HepG2 (cell line): ENCODE results near the gene TMEM114. TPM values are rescaled to one million over a fixed set of nuclear protein-coding genes. Genes with fewer than 3 reads are reported as not detected.

Source experiments
- ATAC-seq: fragments of 200-7000 bp; cut with Tn5 transposase; 3 replicates; pipeline ENCODE4 v1.9.1; 2020; ENCODE audit warnings: mild to moderate bottlenecking, moderate library complexity
- BruUV-seq: library from RNA; stranded (reverse); fragments of 400-500 nt; replicated peaks from 2 replicates; lab custom pipeline; 2021; lab: Mats Ljungman, UMichigan
- CTCF ChIA-PET: fragments of 300-600 bp; formaldehyde crosslinking; extraction: SDS; loops from one replicate; lab custom pipeline; 2021; ENCODE audit warnings: low total read pairs, inconsistent platforms, low intra/inter-chr PET ratio; lab: Yijun Ruan, JAX
- POLR2A ChIA-PET: fragments of 350-600 bp; sonication (Branson Sonifier 250); formaldehyde crosslinking; loops from one replicate; lab custom pipeline; 2020; ENCODE audit warnings: antibody characterized with exemption, inconsistent platforms; lab: Yijun Ruan, JAX
- DNase-seq: peaks from one replicate; pipeline ENCODE4 v3.0.0-alpha.2; 2015; ENCODE audit warnings: low spot score
- FAIRE-seq: peaks from 3 replicates; lab custom pipeline; 2011; peaks lifted over from hg19 to GRCh38; lab: Jason Lieb, UNC
- H2AFZ ChIP-seq: one replicate; pipeline ENCODE4 v1.6.1; 2011; ENCODE audit warnings: low read length, inconsistent platforms
- H3K27ac ChIP-seq: fragments of 300-600 bp; 3 replicates; pipeline ENCODE4 v1.8.0; 2011; ENCODE audit warnings: mixed run types, mild to moderate bottlenecking, mixed read lengths, low read length, inconsistent platforms; ENCODE audit not compliant: insufficient read depth; ENCODE audit errors: extremely low read length
- H3K27me3 ChIP-seq, 2 experiments: fragments of 200-600 bp in 1 of 2; 2 replicates in 1 of 2; 3 replicates in 1 of 2; pipeline versions ENCODE4 v1.6.0 to v1.8.0; 2011; ENCODE audit warnings: low read length in 2 of 2, mild to moderate bottlenecking in 2 of 2, moderate library complexity in 2 of 2, inconsistent platforms in 1 of 2; ENCODE audit not compliant: insufficient read depth in 2 of 2, control insufficient read depth in 1 of 2
- H3K36me3 ChIP-seq, 2 experiments: fragments of 200-600 bp in 1 of 2; replicated peaks in 1 of 2; 2 replicates in 1 of 2; 3 replicates in 1 of 2; pipeline versions ENCODE4 v1.5.1 to v1.8.0; 2011; ENCODE audit warnings: low read length in 2 of 2, inconsistent platforms in 1 of 2; ENCODE audit not compliant: insufficient read depth in 2 of 2, control insufficient read depth in 1 of 2
- H3K4me1 ChIP-seq: 2 replicates; pipeline ENCODE4 v1.5.1; 2012; ENCODE audit warnings: low read length, inconsistent platforms; ENCODE audit not compliant: insufficient read depth
- H3K4me2 ChIP-seq: 2 replicates; pipeline ENCODE4 v1.6.0; 2011; ENCODE audit warnings: low read depth, low read length, inconsistent platforms
- H3K4me3 ChIP-seq, 3 experiments: fragments of 200-600 bp in 1 of 3; sonication (generic), shearing (Covaris generic) in 1 of 3; replicated peaks in 1 of 3; 2 replicates each; pipeline ENCODE4 v1.5.1; 2011 to 2016; ENCODE audit warnings: low read length in 3 of 3, inconsistent platforms in 2 of 3, low read depth in 2 of 3, mild to moderate bottlenecking in 2 of 3, control low read depth in 1 of 3, mixed read lengths in 1 of 3; ENCODE audit not compliant: insufficient read depth in 1 of 3
- H3K79me2 ChIP-seq: one replicate; pipeline ENCODE4 v1.6.1; 2011; ENCODE audit warnings: low read length, inconsistent platforms; ENCODE audit not compliant: insufficient read depth
- H3K9ac ChIP-seq: 2 replicates; pipeline ENCODE4 v1.6.0; 2011; ENCODE audit warnings: mild to moderate bottlenecking, low read depth, low read length, inconsistent platforms; ENCODE audit not compliant: insufficient read depth
- H3K9me3 ChIP-seq: 2 replicates; pipeline ENCODE4 v1.5.1; 2012; ENCODE audit warnings: mild to moderate bottlenecking, low read length
- H4K20me1 ChIP-seq: 2 replicates; pipeline ENCODE4 v1.6.0; 2011; ENCODE audit warnings: inconsistent platforms, mild to moderate bottlenecking, low read length, moderate library complexity; ENCODE audit not compliant: insufficient read depth
- ADNP ChIP-seq: sonication (generic); formaldehyde crosslinking; IDR thresholded peaks from 2 replicates; pipeline ENCODE4 v1.4.0; 2020; ENCODE audit warnings: missing genetic modification reagents
- CEBPB ChIP-seq: IDR thresholded peaks from 2 replicates; pipeline ENCODE4 v1.6.1; 2011; ENCODE audit warnings: low read depth, low read length, improper control_type of control experiment, borderline replicate concordance
- CEBPG ChIP-seq: IDR thresholded peaks from 2 replicates; pipeline ENCODE4 v1.6.1; 2016
- EEA1 ChIP-seq: sonication (generic); formaldehyde crosslinking; IDR thresholded peaks from 2 replicates; pipeline ENCODE4 v1.5.1; 2020; ENCODE audit warnings: mild to moderate bottlenecking, missing genetic modification reagents, borderline replicate concordance
- FOSL2 ChIP-seq: sonication (generic); formaldehyde crosslinking; IDR thresholded peaks from 2 replicates; pipeline ENCODE4 v1.4.0; 2020; ENCODE audit warnings: missing genetic modification reagents
- GABPA ChIP-seq, 2 experiments: IDR thresholded peaks; 2 replicates each; pipeline ENCODE4 v1.6.1; 2011 to 2016; ENCODE audit warnings: low read depth in 2 of 2, low read length in 1 of 2, missing biosample characterization in 1 of 2, missing genetic modification characterization in 1 of 2
- HNF4A ChIP-seq: sonication (generic); formaldehyde crosslinking; IDR thresholded peaks from 2 replicates; pipeline ENCODE4 v1.4.0; 2020; ENCODE audit warnings: missing genetic modification reagents
- HOXA3 ChIP-seq: sonication (generic); formaldehyde crosslinking; IDR thresholded peaks from 2 replicates; pipeline ENCODE4 v1.5.0; 2020; ENCODE audit warnings: missing genetic modification reagents
- MAZ ChIP-seq, 2 experiments: sonication (generic) in 1 of 2; formaldehyde crosslinking in 1 of 2; IDR thresholded peaks; 2 replicates each; pipeline versions ENCODE4 v1.5.0 to v1.6.1; 2012 to 2020; ENCODE audit warnings: low read depth in 2 of 2, mild to moderate bottlenecking in 2 of 2, borderline replicate concordance in 1 of 2, improper control_type of control experiment in 1 of 2, low read length in 1 of 2, missing genetic modification reagents in 1 of 2, moderate library complexity in 1 of 2
- POGZ ChIP-seq: sonication (generic); formaldehyde crosslinking; IDR thresholded peaks from 2 replicates; pipeline ENCODE4 v1.4.0; 2020; ENCODE audit warnings: mild to moderate bottlenecking, missing genetic modification reagents
- WIZ ChIP-seq: sonication (generic); formaldehyde crosslinking; IDR thresholded peaks from 2 replicates; pipeline ENCODE4 v1.5.1; 2020; ENCODE audit warnings: mild to moderate bottlenecking, missing genetic modification reagents
- ZEB1 ChIP-seq: IDR thresholded peaks from 2 replicates; pipeline ENCODE4 v1.6.1; 2012; ENCODE audit warnings: mild to moderate bottlenecking, low read depth, inconsistent platforms; ENCODE audit not compliant: insufficient replicate concordance
- ZMYM4 ChIP-seq: sonication (generic); formaldehyde crosslinking; IDR thresholded peaks from 2 replicates; pipeline ENCODE4 v1.8.1; 2023; ENCODE audit warnings: mild to moderate bottlenecking, missing genetic modification reagents
- ZNF292 ChIP-seq: sonication (generic); formaldehyde crosslinking; IDR thresholded peaks from 2 replicates; pipeline ENCODE4 v1.8.1; 2022; ENCODE audit warnings: mild to moderate bottlenecking, low read depth, missing genetic modification reagents, borderline replicate concordance
- ZNF577 ChIP-seq: sonication (generic); formaldehyde crosslinking; IDR thresholded peaks from 2 replicates; pipeline ENCODE4 v1.4.0; 2020; ENCODE audit warnings: mild to moderate bottlenecking, low read depth, missing genetic modification reagents, borderline replicate concordance
- ZNF644 ChIP-seq: IDR thresholded peaks from 2 replicates; pipeline ENCODE4 v1.6.1; 2016; ENCODE audit warnings: low read depth
- ZNF737 ChIP-seq: sonication (generic); formaldehyde crosslinking; IDR thresholded peaks from 2 replicates; pipeline ENCODE4 v1.5.0; 2020; ENCODE audit warnings: missing genetic modification reagents, mild to moderate bottlenecking, borderline replicate concordance
- ZNF772 ChIP-seq: sonication (generic); formaldehyde crosslinking; IDR thresholded peaks from 2 replicates; pipeline ENCODE4 v1.5.0; 2020; ENCODE audit warnings: mild to moderate bottlenecking, missing genetic modification reagents
- ZNF792 ChIP-seq: IDR thresholded peaks from 2 replicates; pipeline ENCODE4 v1.6.1; 2016
- WGBS: methylation state at CpG from one replicate; pipeline ENCODE4 v1.1.6; 2017; ENCODE audit warnings: low lambda C conversion rate; 5-methylcytosine and 5-hydroxymethylcytosine counted together
- in situ Hi-C: cut with HindIII; loops from 2 replicates; pipeline ENCODE4 v1.10.0; 2017; ENCODE audit warnings: low pct_unique_long_range_greater_than_20kb; ENCODE audit not compliant: extremely low pct_ligation_motif_present
- intact Hi-C: fragments of 100-400 bp; cut with micrococcal nuclease; formaldehyde crosslinking; loops from one replicate; pipeline ENCODE4 v1.10.0; 2022; ENCODE audit not compliant: unreplicated experiment
- polyA plus RNA-seq, 8 experiments: library from polyadenylated mRNA; depleted of rRNA in 3 of 8; stranded (reverse) in 7 of 8; unstranded in 1 of 8; fragments of >200 nt; fragmentation: Illumina TruSeq in 4 of 8; extraction: Trizol in 4 of 8; gene quantifications; 2 replicates each; pipeline versions ENCODE4 v1.2.1 to v1.2.3, GENCODE V29; 2011 to 2016; ENCODE audit warnings: low read depth in 4 of 8, missing spikeins in 1 of 8, mixed read lengths in 1 of 8; ENCODE audit not compliant: insufficient read depth in 1 of 8
- total RNA-seq, 5 experiments: library from RNA; depleted of rRNA; stranded (reverse); fragments of >200 nt; fragmentation: Illumina TruSeq; extraction: Trizol; gene quantifications; 2 replicates each; pipeline ENCODE4 v1.2.3, GENCODE V29; 2016; ENCODE audit warnings: low read depth in 1 of 5
- TF ChIP-seq, protein P1 (sequence below), 2 experiments: fragments of 450-650 bp in 1 of 2; sonication (generic) in 1 of 2; formaldehyde crosslinking; IDR thresholded peaks; 2 replicates each; pipeline versions ENCODE4 v1.5.0 to v1.8.0; 2020 to 2022; ENCODE audit warnings: mild to moderate bottlenecking in 1 of 2, missing genetic modification reagents in 1 of 2

Gene TMEM114
- total and polyA plus RNA-seq, 2 of the 13 experiments (the other 11 are each of a cell fraction or from before 2014, with no cell fraction given) = not detected

DNA sequence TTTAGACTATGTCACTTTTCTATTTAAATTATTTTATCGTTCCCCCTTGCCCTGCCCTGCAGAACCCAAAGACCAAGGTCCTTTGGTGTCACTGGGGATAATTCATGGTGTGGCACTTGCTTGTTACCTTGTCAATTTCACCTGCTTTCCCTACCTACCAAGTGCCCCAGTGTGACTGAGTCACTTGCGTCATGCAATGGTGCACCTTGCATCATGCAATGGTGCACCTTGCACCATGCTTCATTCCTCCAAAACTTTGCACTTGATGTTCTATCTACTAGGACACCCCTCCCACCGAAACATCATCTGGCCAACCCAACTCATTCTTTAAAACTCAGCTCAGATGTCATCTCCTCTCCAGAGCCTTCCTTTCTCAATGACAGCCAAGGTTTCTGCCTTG, 47.1 kb downstream of the TMEM114 start:
- POLR2A ChIA-PET = no interaction called here

More for the DNA sequence above, 47.1 kb downstream of the TMEM114 start:
- Histone ChIP-seq H3K79me2 (no peaks in the 10 kb centered on the region), H3K4me2 (no peak overlapping the region), H3K9ac (no peak overlapping the region), H3K27me3 (peaks cover 3 to 26% of the 10 kb centered on the region in 2 experiments; a peak in 4 of 5 replicates), H3K36me3 (no peaks in the 10 kb centered on the region), H4K20me1 (no peaks in the 10 kb centered on the region), H3K9me3 (no peaks in the 10 kb centered on the region), H3K27ac (no peak overlapping the region), H3K4me1 (peaks cover 72% of the 10 kb centered on the region), H2AFZ (no peak overlapping the region), H3K4me3 (no peak overlapping the region)
- no peak for ATAC-seq
- CTCF ChIA-PET = no interaction called here
- no peak for DNase-seq
- no peak for TF ChIP-seq ZNF792 (CRISPR knock-in tag)
- TF ChIP-seq ZMYM4 (CRISPR knock-in tag) = peak; percentile 55
- peak; percentile 35 for TF ChIP-seq ZEB1
- peak; percentile 72 for TF ChIP-seq CEBPG
- no peak for TF ChIP-seq ZNF772 (CRISPR knock-in tag)
- peak; percentile 70 for TF ChIP-seq HNF4A (CRISPR knock-in tag)
- TF ChIP-seq WIZ (CRISPR knock-in tag) = peak; percentile 41; the same call in 1 of the 2 replicates
- 0 out of 2 replicates have a peak, but pooled peaks have one; percentile 37 for TF ChIP-seq POGZ (CRISPR knock-in tag)
- TF ChIP-seq ZNF644 = peak; percentile 80
- no peak for TF ChIP-seq EEA1
- no peak for TF ChIP-seq MAZ (IDR thresholded peaks at IDR 0.05; ENCODE audit: borderline replicate concordance, low read depth, low read length)
- 0 out of 2 replicates have a peak, but pooled peaks have one; percentile 30 for TF ChIP-seq MAZ (CRISPR knock-in tag; IDR thresholded peaks at IDR 0.05; ENCODE audit: low read depth)
- TF ChIP-seq GABPA (IDR thresholded peaks at IDR 0.05; ENCODE audit: low read depth, low read length) = no peak
- TF ChIP-seq GABPA (CRISPR knock-in tag; IDR thresholded peaks at IDR 0.05; ENCODE audit: low read depth) = 0 out of 2 replicates have a peak, but pooled peaks have one; percentile 24
- TF ChIP-seq HOXA3 (CRISPR knock-in tag) = 0 out of 2 replicates have a peak, but pooled peaks have one; percentile 15
- TF ChIP-seq CEBPB = peak; percentile 75; the same call in 1 of the 2 replicates
- no peak for TF ChIP-seq ADNP (CRISPR knock-in tag)
- TF ChIP-seq ZNF737 (CRISPR knock-in tag) = peak; percentile 71; the same call in 1 of the 2 replicates
- TF ChIP-seq FOSL2 = peak; percentile 47; the same call in 1 of the 2 replicates
- TF ChIP-seq, protein P1, sequence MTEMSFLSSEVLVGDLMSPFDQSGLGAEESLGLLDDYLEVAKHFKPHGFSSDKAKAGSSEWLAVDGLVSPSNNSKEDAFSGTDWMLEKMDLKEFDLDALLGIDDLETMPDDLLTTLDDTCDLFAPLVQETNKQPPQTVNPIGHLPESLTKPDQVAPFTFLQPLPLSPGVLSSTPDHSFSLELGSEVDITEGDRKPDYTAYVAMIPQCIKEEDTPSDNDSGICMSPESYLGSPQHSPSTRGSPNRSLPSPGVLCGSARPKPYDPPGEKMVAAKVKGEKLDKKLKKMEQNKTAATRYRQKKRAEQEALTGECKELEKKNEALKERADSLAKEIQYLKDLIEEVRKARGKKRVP (CRISPR knock-in tag; IDR thresholded peaks at IDR 0.05) = peak in 1 of 2 experiments; percentile 94; a peak in 2 of 4 replicates
- TF ChIP-seq ZNF292 (CRISPR knock-in tag) = peak; percentile 26; the same call in 1 of the 2 replicates
- no peak for TF ChIP-seq ZNF577 (CRISPR knock-in tag)
- in situ Hi-C loops (no loop called here), intact Hi-C loops (no loop called here)
- BruUV-seq = no TSS peak
- no peak for FAIRE-seq
- WGBS = 26% methylated on average over 3 of the region's 3 CpGs
